Esophagus muscularis mucosa (tissue), 4 donors: ENCODE results near the gene MTA3. TPM values are rescaled to one million over a fixed set of nuclear protein-coding genes. Genes with fewer than 3 reads are reported as not detected.
A peak's percentile ranks its signal among the peaks of the same experiment; 100 is the strongest.
"Not testable (repeated sequence)": the region's sequence is repeated elsewhere in the genome, so short reads cannot be mapped to it uniquely, and the experiment has no call there.

ENCODE experiments used
- DNase-seq: peaks from one replicate; pipeline ENCODE4 v3.0.0-alpha.2; 2017; ENCODE audit errors: extremely low spot score
- H3K27ac ChIP-seq, 4 donors: fragments of 200-600 bp; sonication (generic); replicated peaks in 1 of 4; 1 replicate in 3 of 4; 2 replicates in 1 of 4; pipeline ENCODE4 v1.5.1; 2016 to 2019; ENCODE audit warnings: mild to moderate bottlenecking in 1 of 4
- H3K27me3 ChIP-seq, 4 donors: fragments of 200-600 bp; sonication (generic); one replicate each; pipeline versions ENCODE4 v1.5.1 to v1.6.0; 2016 to 2019
- H3K36me3 ChIP-seq, 4 donors: fragments of 200-600 bp; sonication (generic); one replicate each; pipeline ENCODE4 v1.5.1; 2016 to 2019
- H3K4me1 ChIP-seq, 4 donors: fragments of 200-600 bp; sonication (generic); one replicate each; pipeline ENCODE4 v1.5.1; 2016 to 2019
- H3K4me3 ChIP-seq, 4 donors: fragments of 200-600 bp; sonication (generic); 1 replicate in 2 of 4; 2 replicates in 2 of 4; pipeline ENCODE4 v1.5.1; 2016 to 2019; ENCODE audit warnings: mild to moderate bottlenecking in 4 of 4, moderate library complexity in 1 of 4
- H3K9me3 ChIP-seq, 4 donors: fragments of 200-600 bp; sonication (generic); 1 replicate in 3 of 4; 2 replicates in 1 of 4; pipeline ENCODE4 v1.5.1; 2016 to 2019
- CTCF ChIP-seq, 3 experiments: fragments of 200-600 bp in 2 of 3; fragments of 450-650 bp in 1 of 3; sonication (generic) in 2 of 3; IDR thresholded peaks; one replicate each; pipeline ENCODE4 v1.5.1; 2017 to 2019; ENCODE audit warnings: antibody characterized with exemption in 3 of 3, mild to moderate bottlenecking in 2 of 3, moderate library complexity in 1 of 3
- EP300 ChIP-seq: sonication (generic); formaldehyde crosslinking; IDR thresholded peaks from one replicate; pipeline ENCODE4 v1.6.1; 2017; ENCODE audit warnings: antibody characterized with exemption
- POLR2A ChIP-seq: fragments of 450-650 bp; IDR thresholded peaks from one replicate; pipeline ENCODE4 v1.6.1; 2017; ENCODE audit warnings: antibody characterized with exemption, moderate library complexity, mild to moderate bottlenecking, low read depth
- POLR2AphosphoS5 ChIP-seq, 2 donors: sonication (generic); formaldehyde crosslinking; IDR thresholded peaks; one replicate each; pipeline ENCODE4 v1.6.1; 2017; ENCODE audit warnings: antibody characterized with exemption in 2 of 2
- WGBS: methylation state at CpG from one replicate; pipeline ENCODE4 v1.1.5; 2018; 5-methylcytosine and 5-hydroxymethylcytosine counted together
- intact Hi-C: fragments of 100-400 bp; cut with DNase I; formaldehyde crosslinking; loops from one replicate; pipeline ENCODE4 v1.15.1; 2023
- total RNA-seq, 4 donors: library from RNA; depleted of rRNA; stranded (reverse); fragments of >200 nt; gene quantifications; one replicate each; pipeline versions ENCODE4 v1.1.0 to v1.2.1, GENCODE V29; 2016

The MTA3 gene
- total RNA-seq, 4 donors from 2014 or later, result 20.5 to 27.7 (median 24.3) TPM

GRCh38 chr2:42726680-42727079, 158.2 kb downstream of the MTA3 start:
- TF ChIP-seq POLR2AphosphoS5 (IDR thresholded peaks at IDR 0.05), result no peak
- no peak for TF ChIP-seq CTCF (IDR thresholded peaks at IDR 0.05)
- TF ChIP-seq EP300, result no peak
- TF ChIP-seq POLR2A, result no peak
- H3K4me3 ChIP-seq, result no peak overlapping the region
- intact Hi-C loops, result no loop called here
- H3K27ac ChIP-seq, result no peak overlapping the region
- peaks cover 0 to 27% (median 2%) of the 10 kb centered on the region in 4 donors for H3K36me3 ChIP-seq
- peaks cover 0 to 6% (median 2%) of the 10 kb centered on the region in 4 donors for H3K9me3 ChIP-seq
- peaks cover 2 to 14% (median 8%) of the 10 kb centered on the region in 4 donors for H3K4me1 ChIP-seq
- H3K27me3 ChIP-seq, result no peaks in the 10 kb centered on the region
- no peak for DNase-seq
- 88% methylated on average over 2 of the region's 2 CpGs for WGBS

- H3K27me3 ChIP-seq, intact Hi-C loops, H3K27ac ChIP-seq, DNase-seq, H3K4me3 ChIP-seq, H3K4me1 ChIP-seq: not testable (repeated sequence)
- Histone ChIP-seq H3K9me3 (peaks cover 0 to 16% (median 5%) of the 10 kb centered on the region in 4 donors), H3K36me3 (peaks cover 0 to 41% (median 7%) of the 10 kb centered on the region in 4 donors)
- 91% methylated on average over 4 of the region's 4 CpGs for WGBS
These were observed 162.9 kb downstream of the MTA3 start for GRCh38 chr2:42731316-42731715.

- Histone ChIP-seq H3K36me3 (peaks cover 0 to 50% (median 13%) of the 10 kb centered on the region in 4 donors), H3K27me3 (no peaks in the 10 kb centered on the region), H3K27ac (no peak overlapping the region), H3K9me3 (peaks cover 0 to 16% (median 5%) of the 10 kb centered on the region in 4 donors), H3K4me3 (no peak overlapping the region), H3K4me1 (no peaks in the 10 kb centered on the region)
- TF ChIP-seq POLR2A (no peak), EP300 (no peak), POLR2AphosphoS5 (IDR thresholded peaks at IDR 0.05) (no peak), CTCF (IDR thresholded peaks at IDR 0.05) (no peak)
- WGBS, result 96% methylated on average over 1 of the region's 1 CpG
- intact Hi-C loops, result no loop called here
- DNase-seq, result no peak
These were observed 165.4 kb downstream of the MTA3 start for GRCh38 chr2:42733852-42734251.

GRCh38 chr2:42736598-42737322, 168.3 kb downstream of the MTA3 start:
- no peaks in the 10 kb centered on the region for H3K27me3 ChIP-seq
- H3K27ac ChIP-seq, result no peak overlapping the region
- TF ChIP-seq EP300, result no peak
- TF ChIP-seq POLR2AphosphoS5 (IDR thresholded peaks at IDR 0.05), result no peak
- TF ChIP-seq CTCF (IDR thresholded peaks at IDR 0.05), result no peak
- no peak for TF ChIP-seq POLR2A
- no peaks in the 10 kb centered on the region for H3K4me1 ChIP-seq
- H3K9me3 ChIP-seq, result peaks cover 0 to 10% (median 2%) of the 10 kb centered on the region in 4 donors
- intact Hi-C loops, result no loop called here
- H3K4me3 ChIP-seq, result no peak overlapping the region
- H3K36me3 ChIP-seq, result peaks cover 0 to 61% (median 19%) of the 10 kb centered on the region in 4 donors
- peak; percentile 39 for DNase-seq

GRCh38 chr2:42741140-42741539, 172.7 kb downstream of the MTA3 start:
- WGBS, result 94% methylated on average over 3 of the region's 3 CpGs
- peaks cover 0 to 36% (median 13%) of the 10 kb centered on the region in 4 donors for H3K36me3 ChIP-seq
- no peak for DNase-seq

More at GRCh38 chr2:42741140-42741539, 172.7 kb downstream of the MTA3 start:
- Histone ChIP-seq H3K27ac (no peak overlapping the region), H3K9me3 (no peaks in the 10 kb centered on the region), H3K27me3 (no peaks in the 10 kb centered on the region), H3K4me1 (no peaks in the 10 kb centered on the region), H3K4me3 (no peak overlapping the region)
- TF ChIP-seq POLR2AphosphoS5 (IDR thresholded peaks at IDR 0.05), result no peak
- no peak for TF ChIP-seq EP300
- no peak for TF ChIP-seq POLR2A
- intact Hi-C loops, result no loop called here
